Tibial nerve (tissue), 4 donors: ENCODE data around the gene SSX3. TPM values are rescaled to one million over a fixed set of nuclear protein-coding genes. Genes with fewer than 3 reads are reported as not detected.

ENCODE experiments used
- DNase-seq, 2 donors: peaks; one replicate each; pipeline ENCODE4 v3.0.0-alpha.2; 2019; ENCODE audit warnings: low spot score in 2 of 2
- H3K27ac ChIP-seq, 4 donors: fragments of 200-600 bp; sonication (generic) in 3 of 4; one replicate each; pipeline ENCODE4 v1.5.1; 2017 to 2019; ENCODE audit warnings: mild to moderate bottlenecking in 1 of 4
- H3K27me3 ChIP-seq, 2 donors: fragments of 200-600 bp; sonication (generic) in 1 of 2; one replicate each; pipeline versions ENCODE4 v1.5.1 to v1.6.0; 2017 to 2019
- H3K36me3 ChIP-seq, 3 donors: fragments of 200-600 bp; sonication (generic); one replicate each; pipeline ENCODE4 v1.5.1; 2018 to 2019
- H3K4me1 ChIP-seq, 4 donors: fragments of 200-600 bp; sonication (generic) in 3 of 4; one replicate each; pipeline ENCODE4 v1.5.1; 2017 to 2019
- H3K4me3 ChIP-seq, 4 donors: fragments of 200-600 bp; sonication (generic) in 3 of 4; one replicate each; pipeline ENCODE4 v1.5.1; 2017 to 2019; ENCODE audit warnings: mild to moderate bottlenecking in 1 of 4, moderate library complexity in 1 of 4
- H3K9me3 ChIP-seq, 4 donors: fragments of 200-600 bp; sonication (generic) in 3 of 4; one replicate each; pipeline ENCODE4 v1.5.1; 2017 to 2019
- EP300 ChIP-seq, 2 donors: sonication (generic); formaldehyde crosslinking; IDR thresholded peaks; one replicate each; pipeline ENCODE4 v1.6.1; 2017; ENCODE audit warnings: antibody characterized with exemption in 2 of 2, mild to moderate bottlenecking in 1 of 2
- POLR2A ChIP-seq, 2 donors: fragments of 450-650 bp; IDR thresholded peaks; one replicate each; pipeline ENCODE4 v1.6.1; 2017; ENCODE audit warnings: antibody characterized with exemption in 2 of 2, mild to moderate bottlenecking in 2 of 2, moderate library complexity in 2 of 2
- WGBS, 2 donors: methylation state at CpG; one replicate each; pipeline ENCODE4 v1.1.5; 2018; 5-methylcytosine and 5-hydroxymethylcytosine counted together
- small RNA-seq: library from RNA; depleted of rRNA; stranded (forward); fragments of <200 nt; gene quantifications from one replicate; pipeline ENCODE3, GENCODE V24; 2016
- total RNA-seq, 4 donors: library from RNA; depleted of rRNA; stranded (reverse); fragments of >200 nt; gene quantifications; one replicate each; pipeline ENCODE4 v1.1.0, GENCODE V29; 2016
- TF ChIP-seq, protein P1 (sequence below), 5 experiments: fragments of 200-600 bp in 3 of 5; fragments of 450-650 bp in 2 of 5; sonication (generic) in 3 of 5; IDR thresholded peaks; one replicate each; pipeline ENCODE4 v1.5.1; 2016 to 2019; ENCODE audit warnings: antibody characterized with exemption in 5 of 5, mild to moderate bottlenecking in 3 of 5, moderate library complexity in 2 of 5

SSX3 gene
- total RNA-seq, 4 donors from 2014 or later = not detected

DNA sequence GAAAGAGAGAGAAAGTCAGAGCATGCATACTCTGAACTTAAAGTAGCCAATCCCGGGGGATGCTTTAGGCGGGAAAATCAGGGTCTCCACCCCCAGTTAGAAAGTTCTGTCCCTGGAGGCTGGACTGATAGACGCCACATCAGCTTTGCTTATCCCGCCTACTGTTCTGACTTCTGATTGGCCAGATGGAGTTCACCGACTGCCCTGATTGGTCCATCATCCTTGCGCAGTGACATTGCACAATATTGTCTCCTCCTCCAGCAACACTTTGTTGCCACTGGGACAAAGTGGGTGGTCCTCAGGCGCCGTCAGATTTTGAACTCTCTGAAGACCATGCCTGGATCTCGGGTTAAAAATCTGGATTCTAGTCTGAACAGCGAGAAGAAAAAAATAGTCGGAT is 50.3 kb downstream of the SSX3 start:
- Histone ChIP-seq H3K27ac (no peak overlapping the region), H3K27me3 (no peaks in the 10 kb centered on the region), H3K36me3 (no peaks in the 10 kb centered on the region), H3K9me3 (no peaks in the 10 kb centered on the region), H3K4me1 (no peaks in the 10 kb centered on the region), H3K4me3 (no peak overlapping the region)
- WGBS, 2 donors = 84 to 88% methylated on average over 7 to 11 of the region's 11 CpGs
- TF ChIP-seq POLR2A (IDR thresholded peaks at IDR 0.05) (no peak), EP300 (IDR thresholded peaks at IDR 0.05) (no peak)
- TF ChIP-seq, protein P1, sequence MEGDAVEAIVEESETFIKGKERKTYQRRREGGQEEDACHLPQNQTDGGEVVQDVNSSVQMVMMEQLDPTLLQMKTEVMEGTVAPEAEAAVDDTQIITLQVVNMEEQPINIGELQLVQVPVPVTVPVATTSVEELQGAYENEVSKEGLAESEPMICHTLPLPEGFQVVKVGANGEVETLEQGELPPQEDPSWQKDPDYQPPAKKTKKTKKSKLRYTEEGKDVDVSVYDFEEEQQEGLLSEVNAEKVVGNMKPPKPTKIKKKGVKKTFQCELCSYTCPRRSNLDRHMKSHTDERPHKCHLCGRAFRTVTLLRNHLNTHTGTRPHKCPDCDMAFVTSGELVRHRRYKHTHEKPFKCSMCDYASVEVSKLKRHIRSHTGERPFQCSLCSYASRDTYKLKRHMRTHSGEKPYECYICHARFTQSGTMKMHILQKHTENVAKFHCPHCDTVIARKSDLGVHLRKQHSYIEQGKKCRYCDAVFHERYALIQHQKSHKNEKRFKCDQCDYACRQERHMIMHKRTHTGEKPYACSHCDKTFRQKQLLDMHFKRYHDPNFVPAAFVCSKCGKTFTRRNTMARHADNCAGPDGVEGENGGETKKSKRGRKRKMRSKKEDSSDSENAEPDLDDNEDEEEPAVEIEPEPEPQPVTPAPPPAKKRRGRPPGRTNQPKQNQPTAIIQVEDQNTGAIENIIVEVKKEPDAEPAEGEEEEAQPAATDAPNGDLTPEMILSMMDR (IDR thresholded peaks at IDR 0.05) = no peak
- DNase-seq = no peak

Small RNAs within 50 kb of the gene (small RNA-seq; reads per million reads assigned to genes)
- not detected for gene AL606490.7
- not detected for gene AL606490.9

Other genes with a start within 250 kb of the SSX3 start
- gene SPACA5B, start 226.1 kb downstream of the SSX3 start, total RNA-seq = not detected
- under 1 TPM in 1 of 4 donors, not detected in 3; 0.21 TPM for gene SSX5, start 159.9 kb downstream of the SSX3 start, total RNA-seq
- not detected for gene SSX1, start 101.3 kb downstream of the SSX3 start, total RNA-seq
- not detected for gene SSX4, start 26.8 kb upstream of the SSX3 start, total RNA-seq
- not detected for gene SSX4B, start 55.3 kb upstream of the SSX3 start, total RNA-seq
- gene SLC38A5, start 113.6 kb upstream of the SSX3 start, total RNA-seq = 10 to 100 TPM in 1 of 4 donors, 1 to 10 TPM in 3; 2.4 to 21.9 (median 4.5) TPM
- 10 to 100 TPM; 46.1 to 81.3 (median 51.0) TPM for gene FTSJ1, start 119.5 kb upstream of the SSX3 start, total RNA-seq
- 10 to 100 TPM in 3 of 4 donors, 1 to 10 TPM in 1; 8.8 to 19.8 (median 16.1) TPM for gene PORCN, start 152.3 kb upstream of the SSX3 start, total RNA-seq
- gene EBP, start 165.1 kb upstream of the SSX3 start, total RNA-seq = 10 to 100 TPM; 21.1 to 29.2 (median 23.6) TPM
- 10 to 100 TPM in 3 of 4 donors, 1 to 10 TPM in 1; 9.9 to 15.9 (median 12.2) TPM for gene TBC1D25, start 183.0 kb upstream of the SSX3 start, total RNA-seq
- gene RBM3, start 217.8 kb upstream of the SSX3 start, total RNA-seq = 100 to 1,000 TPM; 170 to 235 (median 217) TPM
- gene WDR13, start 240.8 kb upstream of the SSX3 start, total RNA-seq = 100 to 1,000 TPM; 108 to 224 (median 126) TPM